GM19193 (cell line): ENCODE results near the gene TNFRSF19.

Experiments
- POLR2A ChIP-seq: IDR thresholded peaks from 4 replicates; pipeline ENCODE4 v1.6.1; 2011; ENCODE audit not compliant: insufficient read depth, insufficient read length; ENCODE audit errors: extremely low read depth

The TNFRSF19 gene

DNA sequence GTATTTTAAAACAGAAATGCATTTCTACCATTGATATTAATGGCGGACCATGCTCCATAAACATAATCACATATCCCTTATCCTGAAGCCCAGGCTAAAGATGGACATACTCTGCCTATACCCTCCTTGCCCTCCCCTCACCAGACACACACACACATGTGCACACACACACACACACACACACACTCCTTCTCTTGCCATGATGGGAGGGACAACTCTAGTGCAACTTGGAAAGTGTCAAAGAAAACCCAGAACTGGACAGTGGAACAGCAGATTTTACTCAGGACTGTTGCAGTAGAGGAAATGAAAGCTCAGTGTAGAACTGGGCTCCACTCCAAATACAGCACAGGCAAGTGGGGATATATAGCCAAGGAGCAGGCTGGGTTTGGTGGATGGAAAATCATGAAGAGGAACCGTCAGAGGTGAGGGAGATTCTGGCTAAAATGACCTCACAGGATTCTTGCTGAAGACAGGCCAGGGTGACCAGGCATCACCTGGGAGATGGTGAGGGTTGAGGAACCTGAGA lies 40.8 kb downstream of the TNFRSF19 start:
- no peak for TF ChIP-seq POLR2A

- no peak for TF ChIP-seq POLR2A
These were observed 42.0 kb downstream of the TNFRSF19 start for GRCh38 chr13:23612182-23612581.

- TF ChIP-seq POLR2A, result no peak
These were observed 42.5 kb downstream of the TNFRSF19 start for GRCh38 chr13:23612731-23613130.

DNA sequence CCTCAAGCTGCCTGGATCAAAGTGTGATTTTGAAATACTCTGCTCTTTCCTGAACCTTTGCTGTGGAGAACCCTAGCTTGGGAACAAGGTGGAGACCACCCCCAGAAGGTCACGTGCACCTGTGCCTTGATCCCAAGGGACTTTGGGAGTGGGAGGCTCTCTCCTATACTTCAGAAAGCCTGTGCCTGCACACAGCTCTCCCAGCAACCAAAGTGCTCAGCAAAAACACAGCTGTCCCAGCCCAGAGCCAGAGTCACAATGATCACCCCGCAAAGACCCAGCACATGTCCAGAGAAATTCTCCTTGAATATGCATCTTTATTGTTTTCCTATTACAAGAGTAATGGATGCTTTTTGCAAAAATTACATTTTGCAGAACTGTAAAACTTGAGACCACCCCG lies 43.4 kb downstream of the TNFRSF19 start:
- TF ChIP-seq POLR2A, result no peak

- no peak for TF ChIP-seq POLR2A
These were observed 45.3 kb downstream of the TNFRSF19 start for GRCh38 chr13:23615395-23616081.

DNA sequence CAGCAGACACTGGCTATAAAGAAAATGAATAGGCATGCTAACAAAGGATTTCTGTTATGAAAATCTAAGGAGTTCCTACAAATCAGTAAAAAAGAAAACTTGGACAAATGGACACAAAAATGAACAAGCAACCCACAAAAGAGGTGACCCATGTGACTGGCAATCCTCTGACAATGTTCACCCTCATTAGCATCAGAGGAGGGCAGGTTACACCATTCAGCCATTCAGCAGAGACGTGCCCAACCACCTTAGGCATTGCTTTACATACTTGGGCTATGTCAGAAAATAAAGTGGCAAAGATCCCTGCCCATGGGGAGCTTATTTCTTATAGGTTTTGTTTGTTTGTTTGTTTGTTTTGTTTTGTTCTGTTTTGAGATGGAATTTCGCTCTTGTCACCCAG lies 46.0 kb downstream of the TNFRSF19 start:
- TF ChIP-seq POLR2A, result no peak

DNA sequence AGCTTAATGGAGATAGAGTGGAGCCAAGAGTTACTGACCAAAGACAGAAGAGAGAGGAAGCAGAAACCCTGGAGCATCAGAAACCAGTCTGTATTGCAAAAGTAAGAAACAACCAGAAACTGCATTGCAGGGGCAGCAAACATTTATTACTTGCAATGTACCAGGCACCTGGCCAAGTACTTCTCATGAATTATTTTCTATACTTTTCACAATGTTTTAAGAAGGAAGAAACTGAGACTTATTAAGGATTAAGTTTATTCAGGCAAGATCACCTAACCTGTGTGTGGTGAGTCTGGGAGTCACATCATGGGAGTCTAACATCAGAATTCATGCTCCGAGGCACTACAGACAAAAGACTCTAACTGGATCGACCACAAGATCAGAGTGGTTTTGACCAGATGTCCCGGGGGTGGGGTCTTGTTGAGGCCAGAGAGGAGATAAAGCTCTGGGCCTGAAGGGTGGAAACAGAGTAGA lies 47.4 kb downstream of the TNFRSF19 start:
- TF ChIP-seq POLR2A, result no peak

DNA sequence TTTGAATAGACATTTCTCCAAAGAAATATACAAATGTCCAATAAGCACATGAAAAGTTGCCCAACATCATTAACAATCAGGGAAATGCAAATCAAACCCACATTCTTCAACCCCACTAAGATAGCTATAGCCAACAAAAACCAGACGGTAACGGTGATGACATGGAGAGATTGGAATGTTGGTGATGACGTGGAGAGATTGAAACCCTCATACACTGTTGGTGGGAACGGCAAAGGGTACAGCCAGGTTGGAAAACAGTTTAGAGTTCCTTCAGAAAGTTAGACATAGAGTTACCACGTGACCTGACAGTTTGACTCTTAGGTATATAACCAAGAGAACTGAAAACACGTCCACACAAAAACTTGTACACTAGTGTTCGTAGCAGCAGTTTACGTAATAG lies 48.1 kb downstream of the TNFRSF19 start:
- TF ChIP-seq POLR2A, result no peak

- TF ChIP-seq POLR2A, result no peak
These were observed 49.0 kb downstream of the TNFRSF19 start for GRCh38 chr13:23619068-23619855.

GRCh38 chr13:23620211-23620610 lies 50.0 kb downstream of the TNFRSF19 start:
- TF ChIP-seq POLR2A, result no peak

- no peak for TF ChIP-seq POLR2A
These were observed 50.6 kb downstream of the TNFRSF19 start for GRCh38 chr13:23620613-23621315.

DNA sequence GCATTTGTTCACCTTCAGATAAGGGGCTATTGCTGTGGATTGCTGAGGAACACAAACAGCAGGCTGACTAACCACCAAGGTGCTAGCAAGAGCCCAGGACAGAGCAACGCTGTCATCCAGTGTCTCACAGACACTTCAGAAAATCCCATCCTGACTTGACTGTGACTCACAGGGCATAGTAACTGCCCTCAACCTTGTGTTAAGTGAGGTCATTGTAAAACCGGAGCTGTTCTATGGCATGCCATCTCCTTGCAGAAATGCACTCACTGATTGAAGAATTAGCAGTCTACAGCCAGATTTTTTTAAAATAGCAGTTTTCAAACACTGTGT lies 51.1 kb downstream of the TNFRSF19 start:
- TF ChIP-seq POLR2A, result no peak

DNA sequence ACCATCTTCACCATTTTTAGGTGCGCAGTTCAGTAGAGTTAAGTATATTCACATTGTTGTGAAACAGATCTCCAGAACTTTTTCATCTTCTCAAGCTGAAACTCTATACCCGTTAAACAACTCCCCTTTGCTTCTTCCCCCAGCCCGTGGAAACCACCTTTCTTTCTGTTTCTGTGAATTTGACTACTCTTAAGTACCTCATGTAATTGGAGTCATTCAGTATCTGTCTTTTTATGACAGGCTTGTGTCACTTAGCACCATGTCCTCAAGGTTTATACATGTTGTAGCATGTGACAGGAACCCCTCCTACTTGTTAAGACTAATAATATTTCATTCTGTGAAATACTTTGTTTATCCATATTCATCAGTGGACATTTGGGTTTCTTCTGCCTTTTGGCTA lies 52.8 kb downstream of the TNFRSF19 start:
- TF ChIP-seq POLR2A, result no peak

DNA sequence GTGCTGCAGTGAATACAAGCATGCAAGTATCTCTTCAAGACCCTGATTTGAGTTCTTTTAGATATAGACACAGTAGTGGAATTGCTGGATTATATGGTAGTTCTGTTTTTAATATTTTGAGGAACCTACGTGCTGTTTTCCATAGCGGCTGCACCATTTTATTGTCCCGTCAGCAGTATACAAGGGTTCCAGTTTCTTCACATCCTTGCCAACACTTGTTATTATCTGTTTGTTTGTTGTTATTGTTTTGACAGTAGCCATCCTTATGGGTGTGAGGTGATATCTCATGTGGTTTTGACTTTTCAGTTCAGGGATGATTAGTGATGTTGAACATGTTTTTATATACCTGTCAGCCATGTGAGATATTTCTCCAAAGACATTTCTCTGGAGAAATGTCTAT lies 53.2 kb downstream of the TNFRSF19 start:
- TF ChIP-seq POLR2A, result no peak

- TF ChIP-seq POLR2A, result no peak
These were observed 56.5 kb downstream of the TNFRSF19 start for GRCh38 chr13:23626700-23627099.
